Panc1 (cell line): Measurements from ENCODE around the gene CCDC183. TPM values are rescaled to one million over a fixed set of nuclear protein-coding genes. Genes with fewer than 3 reads are reported as not detected.

Experiments
- ATAC-seq: fragments of 200-7000 bp; cut with Tn5 transposase; 2 replicates; pipeline ENCODE4 v1.9.1; 2020; ENCODE audit warnings: mild to moderate bottlenecking, moderate library complexity
- BruUV-seq: library from RNA; stranded (reverse); fragments of 400-500 nt; replicated peaks from 2 replicates; lab custom pipeline; 2021; lab: Mats Ljungman, UMichigan
- CTCF ChIA-PET: fragments of 300-600 bp; sonication (Branson Sonifier 250); formaldehyde crosslinking; loops from one replicate; lab custom pipeline; 2022; ENCODE audit warnings: antibody characterized with exemption; lab: Charles Lee
- POLR2A ChIA-PET: fragments of 300-600 bp; sonication (Branson Sonifier 250); formaldehyde crosslinking; loops from one replicate; lab custom pipeline; 2022; ENCODE audit warnings: antibody characterized with exemption; lab: Charles Lee
- DNase-seq: peaks from one replicate; pipeline ENCODE4 v3.0.0-alpha.2; 2010; ENCODE audit warnings: low read depth, low spot score
- H3K27ac ChIP-seq: 2 replicates; pipeline ENCODE4 v1.5.1; 2011; ENCODE audit warnings: mild to moderate bottlenecking, low read length, inconsistent platforms
- H3K27me3 ChIP-seq: fragments of 200-500 bp; sonication (Bioruptor generic); 2 replicates; pipeline ENCODE4 v1.6.0; 2014; ENCODE audit warnings: low read length, inconsistent platforms; ENCODE audit not compliant: control insufficient read depth, insufficient read depth
- H3K36me3 ChIP-seq: fragments of 200-500 bp; sonication (Bioruptor generic); 2 replicates; pipeline ENCODE4 v1.5.1; 2014; ENCODE audit warnings: inconsistent platforms, mild to moderate bottlenecking, low read length, moderate library complexity; ENCODE audit not compliant: control insufficient read depth, insufficient read depth
- H3K4me1 ChIP-seq: 2 replicates; pipeline ENCODE4 v1.5.1; 2011; ENCODE audit warnings: inconsistent platforms, mild to moderate bottlenecking, low read length, moderate library complexity; ENCODE audit not compliant: control insufficient read depth, insufficient read depth
- H3K4me3 ChIP-seq, 2 experiments: 2 replicates each; pipeline ENCODE4 v1.5.1; 2011 to 2012; ENCODE audit warnings: low read depth in 2 of 2, low read length in 2 of 2, mild to moderate bottlenecking in 2 of 2, inconsistent platforms in 1 of 2, moderate library complexity in 1 of 2
- H3K9me3 ChIP-seq: fragments of 200-500 bp; sonication (Bioruptor generic); 2 replicates; pipeline ENCODE4 v1.5.1; 2014; ENCODE audit warnings: low read depth, mild to moderate bottlenecking, inconsistent platforms, low read length, moderate library complexity; ENCODE audit not compliant: control insufficient read depth, insufficient read depth
- POLR2AphosphoS5 ChIP-seq: IDR thresholded peaks from 2 replicates; pipeline ENCODE4 v1.6.1; 2012; ENCODE audit warnings: mild to moderate bottlenecking, low read depth, low read length, moderate library complexity
- SIN3A ChIP-seq: IDR thresholded peaks from 2 replicates; pipeline ENCODE4 v1.6.1; 2012; ENCODE audit warnings: low read depth, mild to moderate bottlenecking, low read length, moderate library complexity, borderline replicate concordance; ENCODE audit not compliant: insufficient read depth
- TCF7L2 ChIP-seq: IDR thresholded peaks from 2 replicates; pipeline ENCODE4 v1.6.1; 2011; ENCODE audit warnings: mild to moderate bottlenecking, low read depth, low read length, inconsistent platforms
- in situ Hi-C: cut with HindIII; loops from 2 replicates; pipeline ENCODE4 v1.10.0; 2016; ENCODE audit warnings: low sequenced_read_pairs, low pct_unique_long_range_greater_than_20kb
- intact Hi-C: fragments of 100-400 bp; cut with micrococcal nuclease; formaldehyde crosslinking; loops from one replicate; pipeline ENCODE4 v1.10.0; 2022; ENCODE audit not compliant: unreplicated experiment
- total RNA-seq: library from RNA; stranded (reverse); gene quantifications from one replicate; pipeline ENCODE4 v1.2.1, GENCODE V29; 2021; ENCODE audit not compliant: unreplicated experiment
- TF ChIP-seq, protein P1 (sequence below): fragments of 450-650 bp; IDR thresholded peaks from 2 replicates; pipeline ENCODE4 v1.5.1; 2017; ENCODE audit warnings: mild to moderate bottlenecking
- TF ChIP-seq, protein P2 (sequence below), 2 experiments: IDR thresholded peaks; 2 replicates each; pipeline ENCODE4 v1.6.1; 2011 to 2012; ENCODE audit warnings: low read depth in 2 of 2, control low read depth in 1 of 2, low read length in 1 of 2, mild to moderate bottlenecking in 1 of 2, moderate library complexity in 1 of 2; ENCODE audit not compliant: insufficient read depth in 1 of 2

CCDC183 gene
- total RNA-seq, 1 experiment from 2014 or later, result 0.62 TPM

DNA sequence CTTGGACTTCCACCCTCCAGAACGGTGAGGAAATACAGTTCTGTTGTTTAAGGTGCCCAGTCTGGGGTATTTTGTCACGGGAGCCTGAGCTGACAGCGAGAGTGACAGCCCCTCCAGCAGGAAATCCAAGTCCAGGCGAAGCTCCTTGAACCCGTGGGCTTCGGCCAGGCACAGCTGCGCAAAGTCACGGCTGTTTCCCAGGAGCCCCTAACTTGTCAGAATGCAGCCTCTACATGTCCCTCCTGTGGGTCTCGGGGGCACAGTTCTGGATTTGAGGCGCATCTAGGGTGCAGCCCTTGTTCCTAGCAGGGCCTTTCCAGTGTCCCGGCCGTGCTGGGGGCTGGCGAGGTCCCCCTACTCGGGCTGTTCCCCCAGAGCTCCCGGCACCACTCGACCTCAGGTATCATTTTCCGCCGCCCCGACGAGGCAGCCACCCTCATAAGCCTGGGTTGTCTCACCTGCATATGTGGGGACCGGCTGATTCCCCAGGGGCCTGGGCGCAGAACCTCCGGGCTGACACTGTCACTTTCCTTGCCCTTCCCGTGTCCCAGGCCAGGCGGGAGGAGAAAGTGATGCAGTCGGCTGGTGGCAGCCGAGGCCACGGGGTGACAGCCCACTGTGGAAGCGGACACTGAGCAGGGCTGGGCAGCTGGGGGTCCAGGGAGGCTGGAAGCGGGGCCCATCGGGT is 42.6 kb upstream of the CCDC183 start:
- Histone ChIP-seq H3K27me3 (no peaks in the 10 kb centered on the region), H3K4me1 (no peaks in the 10 kb centered on the region), H3K36me3 (no peaks in the 10 kb centered on the region), H3K27ac (no peak overlapping the region), H3K9me3 (no peaks in the 10 kb centered on the region), H3K4me3 (no peak overlapping the region)
- ChIA-PET CTCF (no interaction called here), POLR2A (no interaction called here)
- BruUV-seq, result no TSS peak
- in situ Hi-C loops, result no loop called here
- DNase-seq, result no peak
- intact Hi-C loops, result no loop called here
- TF ChIP-seq TCF7L2, result no peak
- no peak for ATAC-seq

DNA sequence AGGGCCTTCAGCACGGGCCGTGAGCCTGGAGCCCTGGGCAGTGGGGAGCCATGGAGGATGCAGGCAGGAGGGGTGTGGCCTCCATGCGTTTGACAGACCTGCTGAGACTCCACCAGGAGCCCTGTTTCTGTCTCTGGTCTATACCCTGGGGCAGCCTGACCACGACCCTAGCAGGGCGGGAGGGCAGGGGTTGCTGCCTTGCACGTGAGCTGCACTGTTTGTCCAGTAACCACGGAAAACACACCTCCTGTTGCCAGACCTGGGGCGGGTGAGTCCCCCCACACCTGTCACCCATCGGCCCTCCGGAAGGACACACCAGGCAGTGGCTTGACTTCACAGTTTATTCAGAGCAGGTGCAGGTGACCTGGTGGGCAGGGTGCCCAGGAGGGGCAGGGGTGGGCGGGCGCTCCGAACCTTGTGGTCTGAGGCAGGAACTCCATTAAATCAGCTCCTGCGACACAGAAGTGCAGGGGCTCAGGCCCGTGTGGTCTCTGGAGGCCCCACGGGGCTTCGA is 42.0 kb upstream of the CCDC183 start:
- in situ Hi-C loops (no loop called here), intact Hi-C loops (no loop called here)
- no peaks in the 10 kb centered on the region for H3K9me3 ChIP-seq
- TF ChIP-seq SIN3A (no peak), POLR2AphosphoS5 (no peak), TCF7L2 (no peak)
- TF ChIP-seq, protein P1, sequence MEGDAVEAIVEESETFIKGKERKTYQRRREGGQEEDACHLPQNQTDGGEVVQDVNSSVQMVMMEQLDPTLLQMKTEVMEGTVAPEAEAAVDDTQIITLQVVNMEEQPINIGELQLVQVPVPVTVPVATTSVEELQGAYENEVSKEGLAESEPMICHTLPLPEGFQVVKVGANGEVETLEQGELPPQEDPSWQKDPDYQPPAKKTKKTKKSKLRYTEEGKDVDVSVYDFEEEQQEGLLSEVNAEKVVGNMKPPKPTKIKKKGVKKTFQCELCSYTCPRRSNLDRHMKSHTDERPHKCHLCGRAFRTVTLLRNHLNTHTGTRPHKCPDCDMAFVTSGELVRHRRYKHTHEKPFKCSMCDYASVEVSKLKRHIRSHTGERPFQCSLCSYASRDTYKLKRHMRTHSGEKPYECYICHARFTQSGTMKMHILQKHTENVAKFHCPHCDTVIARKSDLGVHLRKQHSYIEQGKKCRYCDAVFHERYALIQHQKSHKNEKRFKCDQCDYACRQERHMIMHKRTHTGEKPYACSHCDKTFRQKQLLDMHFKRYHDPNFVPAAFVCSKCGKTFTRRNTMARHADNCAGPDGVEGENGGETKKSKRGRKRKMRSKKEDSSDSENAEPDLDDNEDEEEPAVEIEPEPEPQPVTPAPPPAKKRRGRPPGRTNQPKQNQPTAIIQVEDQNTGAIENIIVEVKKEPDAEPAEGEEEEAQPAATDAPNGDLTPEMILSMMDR, result no peak
- TF ChIP-seq, protein P2, sequence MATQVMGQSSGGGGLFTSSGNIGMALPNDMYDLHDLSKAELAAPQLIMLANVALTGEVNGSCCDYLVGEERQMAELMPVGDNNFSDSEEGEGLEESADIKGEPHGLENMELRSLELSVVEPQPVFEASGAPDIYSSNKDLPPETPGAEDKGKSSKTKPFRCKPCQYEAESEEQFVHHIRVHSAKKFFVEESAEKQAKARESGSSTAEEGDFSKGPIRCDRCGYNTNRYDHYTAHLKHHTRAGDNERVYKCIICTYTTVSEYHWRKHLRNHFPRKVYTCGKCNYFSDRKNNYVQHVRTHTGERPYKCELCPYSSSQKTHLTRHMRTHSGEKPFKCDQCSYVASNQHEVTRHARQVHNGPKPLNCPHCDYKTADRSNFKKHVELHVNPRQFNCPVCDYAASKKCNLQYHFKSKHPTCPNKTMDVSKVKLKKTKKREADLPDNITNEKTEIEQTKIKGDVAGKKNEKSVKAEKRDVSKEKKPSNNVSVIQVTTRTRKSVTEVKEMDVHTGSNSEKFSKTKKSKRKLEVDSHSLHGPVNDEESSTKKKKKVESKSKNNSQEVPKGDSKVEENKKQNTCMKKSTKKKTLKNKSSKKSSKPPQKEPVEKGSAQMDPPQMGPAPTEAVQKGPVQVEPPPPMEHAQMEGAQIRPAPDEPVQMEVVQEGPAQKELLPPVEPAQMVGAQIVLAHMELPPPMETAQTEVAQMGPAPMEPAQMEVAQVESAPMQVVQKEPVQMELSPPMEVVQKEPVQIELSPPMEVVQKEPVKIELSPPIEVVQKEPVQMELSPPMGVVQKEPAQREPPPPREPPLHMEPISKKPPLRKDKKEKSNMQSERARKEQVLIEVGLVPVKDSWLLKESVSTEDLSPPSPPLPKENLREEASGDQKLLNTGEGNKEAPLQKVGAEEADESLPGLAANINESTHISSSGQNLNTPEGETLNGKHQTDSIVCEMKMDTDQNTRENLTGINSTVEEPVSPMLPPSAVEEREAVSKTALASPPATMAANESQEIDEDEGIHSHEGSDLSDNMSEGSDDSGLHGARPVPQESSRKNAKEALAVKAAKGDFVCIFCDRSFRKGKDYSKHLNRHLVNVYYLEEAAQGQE (IDR thresholded peaks at IDR 0.05; ENCODE audit: insufficient read depth in 1 of 2, low read depth in 2 of 2, low read length in 1 of 2), result no peak
- H3K36me3 ChIP-seq, result no peaks in the 10 kb centered on the region
- H3K4me1 ChIP-seq, result no peaks in the 10 kb centered on the region
- DNase-seq (no peak), ATAC-seq (no peak)
- ChIA-PET CTCF (no interaction called here), POLR2A (no interaction called here)
- H3K27ac ChIP-seq, result no peak overlapping the region
- no peaks in the 10 kb centered on the region for H3K27me3 ChIP-seq
- no peak overlapping the region for H3K4me3 ChIP-seq
- no TSS peak for BruUV-seq

DNA sequence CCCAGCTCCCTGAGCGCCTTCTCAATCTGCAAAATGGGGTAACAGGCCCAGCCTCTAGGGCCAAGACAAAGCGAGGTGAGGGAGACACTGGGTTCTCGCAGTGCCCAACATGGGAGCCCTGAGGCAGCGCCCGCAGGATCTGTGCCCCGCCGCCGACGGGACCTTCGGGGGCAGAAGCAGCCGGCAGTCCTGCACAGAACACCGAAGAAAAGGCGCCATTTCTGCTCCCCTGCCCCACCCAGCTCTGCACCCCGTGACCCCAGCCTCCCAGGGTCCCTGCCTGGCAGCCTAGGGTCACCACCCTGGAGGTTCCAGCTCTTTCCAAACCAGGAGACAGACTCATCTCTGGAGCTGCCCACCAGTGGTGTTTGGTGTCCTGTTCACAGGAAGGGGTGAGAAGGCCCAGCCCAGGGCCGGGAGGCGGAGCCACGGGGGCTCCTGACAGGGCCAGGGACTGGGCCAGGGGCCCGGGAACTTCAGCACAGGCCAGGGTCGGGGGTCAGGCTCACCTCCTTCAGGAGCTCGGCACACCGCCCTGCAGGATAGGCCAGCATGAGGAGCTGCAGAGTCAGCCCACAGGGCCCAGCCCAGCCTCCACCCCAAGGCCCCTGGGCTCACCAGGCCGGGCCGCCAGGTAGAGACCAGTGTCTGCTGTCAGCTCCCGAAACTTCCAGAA is 41.4 kb upstream of the CCDC183 start:
- DNase-seq (no peak), ATAC-seq (no peak)
- TF ChIP-seq, protein P1, result no peak
- TF ChIP-seq, protein P2 (IDR thresholded peaks at IDR 0.05; ENCODE audit: insufficient read depth in 1 of 2, low read depth in 2 of 2, low read length in 1 of 2), result no peak
- TF ChIP-seq TCF7L2, result no peak
- no peak for TF ChIP-seq SIN3A
- no peak for TF ChIP-seq POLR2AphosphoS5
- no peak overlapping the region for H3K4me3 ChIP-seq
- H3K36me3 ChIP-seq, result no peaks in the 10 kb centered on the region
- intact Hi-C loops (no loop called here), in situ Hi-C loops (no loop called here)
- ChIA-PET CTCF (no interaction called here), POLR2A (no interaction called here)
- BruUV-seq, result no TSS peak
- H3K4me1 ChIP-seq, result no peaks in the 10 kb centered on the region
- H3K27me3 ChIP-seq, result no peaks in the 10 kb centered on the region
- no peak overlapping the region for H3K27ac ChIP-seq
- H3K9me3 ChIP-seq, result no peaks in the 10 kb centered on the region
